ENCODE results near the gene ARHGDIG. TPM values are rescaled to one million over a fixed set of nuclear protein-coding genes. Genes with fewer than 3 reads are reported as not detected.

The ARHGDIG gene
- total RNA-seq, 2 experiments from 2014 or later, result not detected

DNA sequence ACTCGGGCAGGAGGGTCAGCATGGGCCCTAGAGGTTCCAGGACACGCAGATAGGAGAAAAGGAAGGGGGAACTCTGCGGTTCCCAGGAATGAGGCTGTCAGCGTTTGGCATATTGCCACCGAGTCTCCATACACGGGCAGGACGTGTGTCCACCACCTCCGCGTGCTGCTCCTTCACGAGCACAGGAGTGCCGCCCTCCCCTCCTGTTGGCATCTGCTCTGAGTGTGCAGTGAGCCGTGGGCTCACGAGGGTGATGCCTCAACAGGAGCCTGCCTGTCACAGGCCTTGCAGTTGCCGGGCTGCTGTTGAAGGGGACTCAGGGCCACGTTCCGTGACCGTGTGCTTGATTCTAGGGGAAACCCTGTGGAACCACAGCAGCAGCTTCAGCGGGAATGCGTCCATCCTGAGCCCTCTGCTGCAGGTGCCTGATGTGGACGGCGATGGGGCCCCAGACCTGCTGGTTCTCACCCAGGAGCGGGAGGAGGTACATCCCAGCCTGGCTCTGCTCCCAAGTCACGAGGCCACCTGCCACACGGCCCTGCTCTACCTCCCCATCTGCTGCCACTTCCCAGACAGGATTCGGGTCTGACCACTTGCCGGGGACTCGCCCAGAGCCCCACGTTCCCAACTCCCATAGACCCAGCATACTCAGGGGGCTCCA is 19.2 kb upstream of the ARHGDIG start:
- BruUV-seq (replicated peaks), result no TSS peak
- Histone ChIP-seq H3K4me2 (ENCODE audit: low read length) (no peak overlapping the region), H3K4me1 (ENCODE audit: insufficient read depth, low read length, poor library complexity, severe bottlenecking) (no peaks in the 10 kb centered on the region), H3K27ac (ENCODE audit: low read depth, low read length, poor library complexity, severe bottlenecking) (no peak overlapping the region), H2AFZ (ENCODE audit: low read length) (no peak overlapping the region), H3K9me3 (ENCODE audit: low read length) (no peaks in the 10 kb centered on the region), H3K36me3 (ENCODE audit: insufficient read depth, low read length) (no peaks in the 10 kb centered on the region), H3K79me2 (ENCODE audit: insufficient read depth, low read depth, low read length) (no peaks in the 10 kb centered on the region), H3K4me3 (ENCODE audit: low read depth, low read length, poor library complexity, severe bottlenecking) (no peak overlapping the region), H4K20me1 (ENCODE audit: insufficient read depth, low read length) (no peaks in the 10 kb centered on the region), H3K9me2 (ENCODE audit: insufficient read depth, low read length) (no peaks in the 10 kb centered on the region)
- DNase-seq (ENCODE audit: low spot score), result no peak
- no peak for TF ChIP-seq EZH2phosphoT487 (IDR thresholded peaks at IDR 0.05; ENCODE audit: borderline replicate concordance, low read depth, low read length)
- TF ChIP-seq, protein P1, sequence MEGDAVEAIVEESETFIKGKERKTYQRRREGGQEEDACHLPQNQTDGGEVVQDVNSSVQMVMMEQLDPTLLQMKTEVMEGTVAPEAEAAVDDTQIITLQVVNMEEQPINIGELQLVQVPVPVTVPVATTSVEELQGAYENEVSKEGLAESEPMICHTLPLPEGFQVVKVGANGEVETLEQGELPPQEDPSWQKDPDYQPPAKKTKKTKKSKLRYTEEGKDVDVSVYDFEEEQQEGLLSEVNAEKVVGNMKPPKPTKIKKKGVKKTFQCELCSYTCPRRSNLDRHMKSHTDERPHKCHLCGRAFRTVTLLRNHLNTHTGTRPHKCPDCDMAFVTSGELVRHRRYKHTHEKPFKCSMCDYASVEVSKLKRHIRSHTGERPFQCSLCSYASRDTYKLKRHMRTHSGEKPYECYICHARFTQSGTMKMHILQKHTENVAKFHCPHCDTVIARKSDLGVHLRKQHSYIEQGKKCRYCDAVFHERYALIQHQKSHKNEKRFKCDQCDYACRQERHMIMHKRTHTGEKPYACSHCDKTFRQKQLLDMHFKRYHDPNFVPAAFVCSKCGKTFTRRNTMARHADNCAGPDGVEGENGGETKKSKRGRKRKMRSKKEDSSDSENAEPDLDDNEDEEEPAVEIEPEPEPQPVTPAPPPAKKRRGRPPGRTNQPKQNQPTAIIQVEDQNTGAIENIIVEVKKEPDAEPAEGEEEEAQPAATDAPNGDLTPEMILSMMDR (conservative IDR thresholded peaks at IDR 0.05; ENCODE audit: low read length), result no peak
- intact Hi-C loops (cut with micrococcal nuclease; ENCODE audit: unreplicated experiment), result no loop called here
- CTCF ChIA-PET (ENCODE audit: unreplicated experiment), result no interaction called here
- POLR2A ChIA-PET, result no interaction called here

DNA sequence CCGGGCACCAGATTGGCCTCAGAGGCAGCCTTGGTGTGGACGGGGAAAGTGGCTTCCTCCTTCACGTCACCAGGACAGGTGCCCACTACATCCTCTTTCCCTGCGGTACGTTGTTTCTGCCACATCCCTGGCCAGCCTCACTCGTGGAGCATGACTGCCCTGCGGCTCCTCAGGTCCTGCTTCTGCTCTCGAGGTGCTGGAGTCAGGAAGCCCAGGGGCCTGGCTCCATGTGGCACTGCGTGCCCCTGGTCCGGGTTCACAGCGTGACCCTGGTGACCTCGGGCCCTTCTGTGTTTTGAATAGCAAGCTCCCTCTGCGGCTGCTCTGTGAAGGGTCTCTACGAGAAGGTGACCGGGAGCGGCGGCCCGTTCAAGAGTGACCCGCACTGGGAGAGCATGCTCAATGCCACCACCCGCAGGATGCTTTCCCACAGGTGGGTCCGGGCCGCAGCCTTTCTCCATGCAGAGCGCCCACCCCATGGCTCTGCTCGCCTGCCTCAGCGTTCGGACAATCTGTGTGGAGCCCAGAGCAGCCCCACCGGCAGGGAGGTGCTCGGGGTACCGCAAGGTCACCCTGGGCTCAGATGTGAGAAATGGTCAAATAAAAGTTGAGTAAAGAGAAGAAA is 18.2 kb upstream of the ARHGDIG start:
- no peaks in the 10 kb centered on the region for H3K36me3 ChIP-seq (ENCODE audit: insufficient read depth, low read length)
- DNase-seq (ENCODE audit: low spot score), result no peak
- H2AFZ ChIP-seq (ENCODE audit: low read length), result no peak overlapping the region
- no peak overlapping the region for H3K27ac ChIP-seq (ENCODE audit: low read depth, low read length, poor library complexity, severe bottlenecking)
- no peaks in the 10 kb centered on the region for H3K4me1 ChIP-seq (ENCODE audit: insufficient read depth, low read length, poor library complexity, severe bottlenecking)
- H3K9me3 ChIP-seq (ENCODE audit: low read length), result no peaks in the 10 kb centered on the region
- no peak overlapping the region for H3K4me3 ChIP-seq (ENCODE audit: low read depth, low read length, poor library complexity, severe bottlenecking)
- no peaks in the 10 kb centered on the region for H3K9me2 ChIP-seq (ENCODE audit: insufficient read depth, low read length)
- no peak for TF ChIP-seq EZH2phosphoT487 (IDR thresholded peaks at IDR 0.05; ENCODE audit: borderline replicate concordance, low read depth, low read length)
- TF ChIP-seq, protein P1 (conservative IDR thresholded peaks at IDR 0.05; ENCODE audit: low read length), result no peak
- POLR2A ChIA-PET, result no interaction called here
- no peaks in the 10 kb centered on the region for H4K20me1 ChIP-seq (ENCODE audit: insufficient read depth, low read length)
- no peak overlapping the region for H3K4me2 ChIP-seq (ENCODE audit: low read length)
- intact Hi-C loops (cut with micrococcal nuclease; ENCODE audit: unreplicated experiment), result no loop called here
- H3K79me2 ChIP-seq (ENCODE audit: insufficient read depth, low read depth, low read length), result no peaks in the 10 kb centered on the region
- BruUV-seq (replicated peaks), result no TSS peak
- CTCF ChIA-PET (ENCODE audit: unreplicated experiment), result no interaction called here

DNA sequence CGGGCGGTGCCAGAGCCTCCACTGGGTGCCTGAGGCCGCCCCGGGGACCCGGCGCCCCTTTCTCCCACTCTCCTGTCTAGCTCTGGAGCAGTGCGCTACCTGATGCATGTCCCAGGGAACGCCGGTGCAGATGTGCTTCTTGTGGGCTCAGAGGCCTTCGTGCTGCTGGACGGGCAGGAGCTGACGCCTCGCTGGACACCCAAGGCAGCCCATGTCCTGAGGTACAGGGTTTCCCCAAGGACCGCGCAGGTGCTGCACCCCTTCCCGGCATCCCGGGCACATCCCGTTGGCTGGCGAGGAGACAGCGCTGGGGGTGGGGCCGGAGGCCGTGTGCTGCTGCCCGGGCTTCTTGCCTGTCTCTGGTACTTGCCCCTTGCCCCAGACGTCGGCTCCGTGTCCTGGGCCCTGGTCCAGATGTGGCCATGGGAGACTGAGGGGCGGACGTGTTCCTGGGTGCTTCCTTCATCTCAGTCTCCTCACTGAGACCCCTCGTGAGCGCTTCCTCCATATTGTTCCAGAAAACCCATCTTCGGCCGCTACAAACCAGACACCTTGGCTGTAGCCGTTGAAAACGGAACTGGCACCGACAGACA is 17.1 kb upstream of the ARHGDIG start:
- Histone ChIP-seq H3K79me2 (ENCODE audit: insufficient read depth, low read depth, low read length) (no peaks in the 10 kb centered on the region), H2AFZ (ENCODE audit: low read length) (no peak overlapping the region), H3K36me3 (ENCODE audit: insufficient read depth, low read length) (no peaks in the 10 kb centered on the region), H4K20me1 (ENCODE audit: insufficient read depth, low read length) (no peaks in the 10 kb centered on the region), H3K9me3 (ENCODE audit: low read length) (no peaks in the 10 kb centered on the region), H3K4me2 (ENCODE audit: low read length) (no peak overlapping the region), H3K9me2 (ENCODE audit: insufficient read depth, low read length) (no peaks in the 10 kb centered on the region), H3K4me3 (ENCODE audit: low read depth, low read length, poor library complexity, severe bottlenecking) (no peak overlapping the region), H3K4me1 (ENCODE audit: insufficient read depth, low read length, poor library complexity, severe bottlenecking) (no peaks in the 10 kb centered on the region), H3K27ac (ENCODE audit: low read depth, low read length, poor library complexity, severe bottlenecking) (no peak overlapping the region)
- no peak for DNase-seq (ENCODE audit: low spot score)
- intact Hi-C loops (cut with micrococcal nuclease; ENCODE audit: unreplicated experiment), result no loop called here
- CTCF ChIA-PET (ENCODE audit: unreplicated experiment), result no interaction called here
- BruUV-seq (replicated peaks), result no TSS peak
- TF ChIP-seq, protein P1 (conservative IDR thresholded peaks at IDR 0.05; ENCODE audit: low read length), result no peak
- TF ChIP-seq EZH2phosphoT487 (IDR thresholded peaks at IDR 0.05; ENCODE audit: borderline replicate concordance, low read depth, low read length), result no peak
- POLR2A ChIA-PET, result no interaction called here
